ENCODE results near the gene VASN.

The VASN gene

DNA sequence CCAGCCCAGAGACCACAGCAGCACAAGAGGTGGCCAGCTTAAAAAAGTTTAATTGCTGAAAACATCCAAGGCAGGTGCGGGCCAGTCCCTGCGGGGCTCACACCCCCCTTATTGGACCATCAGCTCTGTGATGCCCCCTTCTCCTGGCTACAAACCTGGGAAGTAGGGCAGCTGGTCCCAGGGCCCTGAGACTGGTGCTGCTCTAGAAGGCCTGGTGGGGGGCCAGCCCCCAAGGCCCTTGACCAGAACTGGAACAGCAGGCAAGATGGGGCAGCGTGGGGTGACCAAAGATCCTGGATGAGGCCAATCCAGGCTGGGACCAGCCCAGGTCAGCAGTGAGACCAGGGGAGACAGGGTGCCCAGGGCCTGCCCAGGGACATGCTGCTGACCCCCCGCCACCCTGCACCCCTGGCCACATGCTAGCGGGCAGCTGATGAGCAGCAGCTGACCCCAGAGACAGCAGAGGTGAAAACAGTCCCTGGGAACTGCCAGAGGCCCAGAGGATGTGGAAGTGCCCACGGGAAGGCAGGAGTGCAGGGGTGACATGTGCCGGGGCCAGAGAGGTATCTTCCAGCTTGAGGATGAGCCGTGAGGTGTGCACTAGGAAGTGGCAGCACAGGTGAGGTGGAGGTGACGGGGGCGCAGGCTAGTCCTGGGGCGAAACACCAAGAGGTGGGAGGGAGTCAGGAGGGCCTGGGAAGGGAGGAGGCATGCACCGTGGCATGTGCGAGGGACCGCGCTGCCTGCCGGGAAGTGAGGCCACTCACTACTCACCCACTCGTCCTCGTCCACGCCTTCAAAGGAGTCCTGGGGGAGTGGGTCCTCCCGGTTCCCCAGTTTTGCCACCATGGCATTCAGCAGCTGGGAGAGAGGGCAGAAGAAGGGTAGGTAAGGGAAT lies 16.9 kb upstream of the VASN start:
- no peak for DNase-seq

- no peak for DNase-seq
Measured at GRCh38 chr16:4356820-4357219, 14.8 kb upstream of the VASN start.

- DNase-seq, result no peak
Measured at GRCh38 chr16:4358236-4358635, 13.4 kb upstream of the VASN start.

GRCh38 chr16:4358831-4359561 lies 12.7 kb upstream of the VASN start:
- DNase-seq, result peak; percentile 74

DNA sequence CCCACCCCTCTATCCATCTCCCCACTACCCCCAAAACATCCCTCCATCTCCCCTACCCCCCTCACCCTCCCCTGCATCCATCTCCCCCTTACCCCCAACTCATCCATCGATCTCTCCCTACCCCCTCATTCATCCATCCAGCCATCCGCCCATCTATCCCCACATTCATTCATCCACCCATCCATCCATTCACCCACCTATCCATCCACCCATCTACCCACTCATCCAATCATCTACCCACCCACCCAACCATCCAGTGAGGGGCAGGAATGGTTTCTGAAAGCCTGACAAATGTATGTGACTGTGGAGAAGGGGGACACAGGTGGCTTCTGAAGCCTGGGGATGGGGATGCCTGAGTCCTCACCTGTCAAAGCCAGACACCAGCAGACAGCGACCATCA lies 11.7 kb upstream of the VASN start:
- DNase-seq, result no peak

DNA sequence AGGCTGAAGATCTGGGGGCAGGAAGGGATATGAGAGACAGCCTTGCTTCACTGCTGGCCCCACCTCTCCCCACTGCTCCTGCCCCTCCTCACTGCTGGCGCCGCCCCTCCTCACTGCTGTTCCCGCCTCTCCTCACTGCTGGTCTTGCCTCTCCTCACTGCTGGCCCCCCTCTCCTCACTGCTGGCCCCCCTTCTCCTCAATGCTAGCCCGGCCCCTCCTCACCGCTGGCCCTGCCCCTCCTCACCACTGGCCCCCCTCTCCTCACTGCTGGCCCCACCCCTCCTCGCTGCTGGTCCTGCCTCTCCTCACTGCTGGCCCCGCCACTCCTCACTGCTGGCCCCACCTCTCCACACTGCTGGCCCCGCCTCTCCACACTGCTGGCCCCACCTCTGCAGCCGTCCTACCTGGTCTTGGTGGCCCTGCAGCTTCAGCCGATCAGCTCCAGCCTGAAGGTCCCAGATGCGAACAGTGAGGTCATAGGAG lies 11.1 kb upstream of the VASN start:
- DNase-seq, result no peak

DNA sequence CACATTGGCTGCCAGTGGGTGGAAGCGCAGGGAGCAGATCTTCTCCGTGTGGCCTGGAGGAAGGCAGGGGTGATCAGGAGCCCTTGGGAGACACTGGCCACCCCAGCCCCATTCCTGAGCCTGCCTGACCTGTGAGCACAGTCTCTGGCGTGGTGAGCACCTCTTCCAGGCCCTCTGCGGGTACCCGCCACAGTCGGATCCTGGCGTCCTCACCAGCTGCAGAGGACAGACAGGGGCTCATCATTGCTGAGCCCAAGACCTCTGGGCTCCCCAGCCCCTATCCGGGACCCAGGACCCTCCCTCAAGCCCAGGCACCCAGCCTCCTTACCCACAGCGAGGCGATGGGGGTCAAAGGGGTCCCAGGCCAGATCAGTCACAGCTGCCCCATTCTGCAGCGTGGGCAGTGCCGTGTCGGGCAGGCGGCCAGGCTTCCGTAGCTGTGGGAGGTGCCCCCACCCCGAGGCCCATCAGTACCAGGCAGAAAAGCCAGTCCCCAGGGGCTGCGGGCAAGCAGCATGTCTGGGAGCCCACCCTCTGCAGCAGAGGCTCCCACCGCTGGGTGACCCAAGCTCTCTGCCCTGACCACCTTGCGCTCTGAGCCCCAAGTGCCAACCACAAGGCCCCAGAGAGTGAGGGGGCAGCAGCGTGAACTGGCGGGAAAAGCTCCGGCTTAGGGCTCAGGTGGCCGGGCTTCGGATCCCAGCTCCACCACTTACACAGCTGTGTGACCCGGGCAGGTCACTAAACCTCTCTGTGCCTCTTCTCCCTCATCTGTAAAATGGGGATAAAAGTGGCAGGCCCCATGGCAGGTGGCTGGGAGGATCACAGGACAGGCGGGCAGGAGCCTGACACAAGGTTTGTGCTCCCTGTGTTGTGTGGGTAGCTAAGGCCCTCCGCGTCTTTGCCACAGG lies 10.4 kb upstream of the VASN start:
- no peak for DNase-seq

DNA sequence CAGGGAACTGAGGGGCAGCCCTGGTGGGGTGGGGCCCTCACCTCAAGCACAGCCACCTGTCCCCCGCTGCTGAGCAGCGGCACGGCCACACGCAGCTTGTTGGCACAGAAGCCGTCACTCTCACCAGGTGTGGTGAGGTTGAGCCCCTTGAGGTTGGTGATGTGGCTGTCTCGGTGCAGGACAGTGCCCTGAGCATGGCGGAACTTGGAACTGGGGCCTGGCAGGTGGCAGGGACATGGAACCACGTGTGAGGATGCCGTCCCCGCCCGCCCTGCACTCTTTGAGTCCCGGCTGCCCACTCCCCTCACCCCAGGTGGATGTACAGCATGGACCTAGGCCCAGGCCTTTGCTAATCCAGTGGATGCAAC lies 9.7 kb upstream of the VASN start:
- no peak for DNase-seq

GRCh38 chr16:4362476-4363135 lies 9.0 kb upstream of the VASN start:
- no peak for DNase-seq

DNA sequence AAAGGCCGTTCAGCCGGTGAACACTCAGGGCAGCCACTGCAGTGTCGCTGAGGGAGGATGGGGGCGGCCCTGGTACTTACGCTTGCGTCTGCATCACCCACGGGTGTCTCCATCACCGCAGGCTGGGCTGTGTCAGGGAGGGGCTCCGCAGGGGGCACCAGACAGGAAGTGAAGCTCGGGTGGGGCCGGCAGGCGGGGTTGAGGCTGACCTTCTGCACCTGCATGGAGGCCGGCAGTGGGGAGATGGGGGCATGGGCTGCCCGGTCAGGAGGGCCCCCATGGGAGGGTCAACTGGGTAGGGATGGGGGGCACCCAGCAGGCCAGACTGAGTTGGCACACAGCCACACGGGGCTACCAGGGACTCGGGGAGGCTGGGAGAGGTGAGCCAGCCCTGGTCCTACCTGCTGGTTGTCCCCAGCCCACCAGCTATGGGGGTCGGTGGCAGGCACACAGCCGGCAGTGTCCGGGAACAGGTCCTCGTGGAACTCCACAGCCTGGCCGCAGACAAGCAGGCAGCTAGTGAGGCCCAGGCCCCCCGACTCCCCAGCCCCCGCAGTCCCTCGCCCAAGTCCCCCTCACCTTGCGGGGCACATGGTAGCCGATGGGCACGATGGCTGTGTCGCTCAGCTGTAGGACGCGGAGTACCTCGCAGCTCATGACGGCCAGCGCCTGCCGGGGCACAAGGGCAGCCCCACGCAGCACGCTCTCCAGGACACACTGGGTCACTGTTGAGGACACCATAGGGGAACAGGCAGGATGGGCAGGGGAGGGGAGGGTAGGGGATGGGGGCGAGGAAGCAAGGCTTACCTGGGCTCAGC lies 7.2 kb upstream of the VASN start:
- no peak for DNase-seq

DNA sequence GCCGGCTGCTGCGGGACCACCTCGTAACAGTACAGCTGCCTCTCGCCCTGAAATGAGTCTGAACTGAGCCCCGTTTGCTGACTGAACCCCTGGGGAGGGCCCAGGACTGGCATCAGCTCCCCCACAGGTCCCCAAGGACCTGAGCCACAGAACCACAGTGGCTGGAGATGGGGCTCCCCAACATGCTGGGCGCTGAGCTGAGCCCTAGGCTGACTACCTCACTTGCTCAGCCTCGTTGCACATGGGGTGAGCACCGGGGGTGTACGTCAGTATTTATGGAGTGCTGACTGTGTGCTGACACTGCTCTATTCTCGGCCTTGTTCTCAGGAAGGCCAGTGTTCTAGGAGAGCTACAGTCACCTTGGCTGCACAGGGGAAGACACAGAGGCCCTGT lies 6.6 kb upstream of the VASN start:
- no peak for DNase-seq

DNA sequence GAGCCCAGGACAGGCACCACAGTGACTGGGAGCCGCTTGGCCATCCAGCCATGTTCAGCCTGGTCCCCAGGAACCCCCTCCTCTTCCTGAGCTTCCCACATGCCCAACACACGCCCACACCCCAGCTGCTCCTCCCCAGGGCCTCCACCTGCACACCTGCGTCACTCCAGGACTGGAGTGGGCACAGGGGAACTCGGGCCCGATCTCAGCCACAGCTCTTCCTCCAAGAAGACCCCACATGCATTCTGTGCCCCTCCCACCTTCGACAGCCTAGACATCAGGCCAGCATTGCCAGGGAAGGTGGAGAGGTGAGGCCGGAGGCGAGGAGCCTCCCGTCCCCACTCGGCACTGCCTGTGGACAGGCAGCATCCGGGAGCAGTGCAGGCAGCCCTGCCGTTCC lies 6.0 kb upstream of the VASN start:
- no peak for DNase-seq

DNA sequence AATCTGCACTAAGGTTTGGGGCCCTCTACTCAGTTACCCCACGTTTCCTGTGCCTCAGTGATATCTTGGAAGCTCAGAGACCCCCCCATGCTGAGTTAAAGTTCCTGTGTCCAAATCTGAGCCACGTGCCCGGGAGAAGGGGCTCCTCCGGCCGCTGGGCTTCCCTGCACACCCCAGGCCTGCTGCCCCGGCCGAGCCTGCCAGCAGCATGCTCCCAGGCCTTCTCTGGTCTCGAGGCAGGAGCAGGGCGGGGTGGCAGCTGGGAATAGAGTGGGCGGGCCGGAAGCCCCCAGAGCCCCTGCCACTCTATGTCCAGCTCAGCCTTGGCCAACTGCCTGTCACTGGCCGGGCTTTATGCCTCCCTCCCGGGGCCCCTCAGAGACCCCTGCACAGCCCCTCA lies 5.6 kb upstream of the VASN start:
- DNase-seq, result no peak

DNA sequence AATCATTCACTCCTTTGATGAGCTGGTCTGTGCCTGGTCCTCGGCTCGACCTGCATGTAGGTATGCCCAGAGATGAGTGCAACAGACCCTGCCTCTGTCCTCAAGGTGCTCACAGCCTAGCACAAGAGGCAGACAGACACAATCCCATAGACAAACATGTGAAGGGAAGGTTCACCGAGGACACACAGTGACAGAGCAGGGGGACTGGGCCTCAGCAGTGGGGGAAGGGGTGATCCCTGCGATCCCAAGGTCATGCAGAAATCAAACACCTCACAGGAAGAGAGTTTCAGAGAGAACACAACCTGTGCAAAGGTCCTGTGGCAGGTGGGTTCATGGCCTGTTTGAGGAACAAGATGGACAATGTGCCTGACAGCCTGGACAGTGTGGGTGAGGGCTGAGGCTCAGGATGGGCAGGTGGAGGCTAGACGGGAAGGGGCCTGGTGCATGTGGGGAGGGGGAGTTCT lies 4.2 kb upstream of the VASN start:
- DNase-seq, result no peak

DNA sequence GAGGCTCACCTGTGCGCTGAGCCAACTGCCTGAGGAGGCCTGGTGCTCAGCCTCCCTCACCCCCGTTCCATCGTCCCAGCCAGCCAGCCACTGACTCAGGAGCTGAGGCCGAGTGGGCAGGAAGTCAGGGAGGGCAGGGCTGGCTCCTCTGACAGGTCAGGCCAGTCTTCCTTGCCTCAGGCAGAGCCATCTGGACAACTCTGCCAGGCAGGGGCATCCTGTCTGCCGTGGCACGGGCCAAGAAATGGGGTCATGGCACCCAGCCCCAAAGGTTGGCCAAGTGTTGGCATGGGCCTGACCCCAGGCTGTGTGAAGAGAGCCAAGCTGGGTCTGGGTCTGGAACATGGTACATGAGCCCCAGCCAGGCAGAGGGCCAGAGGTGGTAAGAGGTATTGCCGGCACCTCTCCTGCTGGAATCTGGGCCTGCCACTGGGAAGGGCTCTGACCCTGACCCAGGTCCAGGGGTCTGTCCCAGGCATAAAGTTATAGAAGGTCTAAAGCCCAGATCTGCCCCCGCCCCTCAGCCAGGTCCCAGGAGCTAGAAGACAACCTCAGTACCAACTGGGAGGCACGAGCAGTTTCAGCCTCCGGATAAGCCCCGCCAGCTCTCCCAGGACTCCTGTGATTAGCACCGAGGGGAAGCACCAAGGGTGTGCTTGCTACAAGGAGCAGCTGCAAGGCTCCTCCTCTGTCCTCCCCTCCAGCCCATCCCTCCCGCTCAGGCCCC lies 2.5 kb upstream of the VASN start:
- no peak for DNase-seq

DNA sequence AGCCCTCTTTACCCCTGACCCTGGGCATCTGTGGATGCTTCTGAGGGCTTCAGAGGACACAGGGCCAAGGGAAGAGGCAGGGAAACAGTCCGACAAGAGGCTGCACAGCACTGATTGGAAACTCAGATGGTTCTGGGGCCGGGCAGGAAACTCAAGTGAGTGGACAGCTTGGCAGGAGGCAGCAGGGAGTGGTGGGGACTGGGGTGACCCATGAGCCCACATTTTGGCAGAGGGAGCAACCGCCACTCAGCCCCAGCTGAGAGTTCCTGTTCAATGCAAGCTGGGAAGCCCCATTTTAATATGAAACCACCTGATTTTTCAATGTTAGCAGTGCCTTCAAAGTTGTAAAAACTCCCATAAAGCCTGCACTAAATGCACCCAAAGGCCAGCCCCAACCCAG lies 1.5 kb upstream of the VASN start:
- DNase-seq, result no peak

GRCh38 chr16:4370570-4371356 lies 885 bp upstream of the VASN start:
- DNase-seq, result no peak

GRCh38 chr16:4372001-4372577 lies 441 bp downstream of the VASN start:
- DNase-seq, result peak; percentile 32

DNA sequence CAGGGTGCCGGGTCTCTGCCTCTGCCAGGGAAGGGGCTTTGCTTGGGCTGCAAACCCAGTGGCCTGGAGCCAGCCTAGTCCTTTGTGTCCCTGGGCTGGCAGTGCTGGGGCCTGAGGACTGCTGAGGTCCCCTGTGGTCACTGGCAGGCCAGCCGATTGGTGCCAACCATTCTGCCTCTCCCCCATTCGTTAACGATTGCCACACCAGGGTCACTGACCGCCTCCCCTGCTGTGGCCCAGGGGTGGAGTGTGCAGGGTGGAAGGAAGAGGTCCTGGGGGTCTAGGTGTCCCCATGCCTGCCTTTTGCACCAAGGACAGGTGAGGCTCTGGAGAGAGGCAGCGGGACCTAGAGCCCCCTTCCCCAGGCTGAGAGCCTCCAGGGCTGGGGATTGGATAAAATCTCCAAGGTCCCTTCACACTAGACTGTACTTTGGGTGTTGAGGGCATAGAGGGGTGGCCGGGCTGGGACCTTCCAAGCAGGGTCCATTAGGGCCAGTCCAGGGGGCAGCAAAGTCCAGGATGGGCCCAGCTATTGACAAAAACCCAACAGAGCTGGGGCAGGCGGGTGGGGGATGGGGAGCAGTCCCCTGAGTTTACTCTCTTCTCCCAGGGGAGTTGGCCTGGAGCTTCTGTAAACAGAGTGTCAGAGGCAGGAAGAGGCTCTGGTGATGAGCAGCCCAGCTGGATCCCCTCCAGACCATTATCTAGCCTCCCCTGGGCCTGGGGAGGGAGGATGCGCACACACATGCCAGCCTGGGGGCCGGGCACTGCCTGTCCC lies 1.1 kb downstream of the VASN start:
- DNase-seq, result no peak
